Astrocyte (in vitro differentiated cells and primary cell): ENCODE measurements around the gene ZFPM1.

ENCODE experiments used
- CTCF ChIP-seq: IDR thresholded peaks from 2 replicates; pipeline ENCODE4 v1.5.1; 2011; ENCODE audit warnings: low read depth, mild to moderate bottlenecking, inconsistent platforms, low read length, moderate library complexity; ENCODE audit not compliant: insufficient read depth
- EZH2 ChIP-seq: IDR thresholded peaks from 2 replicates; pipeline ENCODE4 v1.6.1; 2012; ENCODE audit warnings: mild to moderate bottlenecking, low read length, inconsistent platforms; ENCODE audit not compliant: insufficient read depth

GRCh38 chr16:88478889-88479792 is 26.1 kb downstream of the ZFPM1 start:
- TF ChIP-seq CTCF, result no peak
- TF ChIP-seq EZH2, result no peak
